ENCODE results near the gene MRPS12. TPM values are rescaled to one million over a fixed set of nuclear protein-coding genes. Genes with fewer than 3 reads are reported as not detected.

Gene MRPS12
- total and polyA plus RNA-seq, 2 of the 13 experiments (the other 11 are each of a cell fraction or from before 2014, with no cell fraction given), result 27.5 to 54.8 TPM

DNA sequence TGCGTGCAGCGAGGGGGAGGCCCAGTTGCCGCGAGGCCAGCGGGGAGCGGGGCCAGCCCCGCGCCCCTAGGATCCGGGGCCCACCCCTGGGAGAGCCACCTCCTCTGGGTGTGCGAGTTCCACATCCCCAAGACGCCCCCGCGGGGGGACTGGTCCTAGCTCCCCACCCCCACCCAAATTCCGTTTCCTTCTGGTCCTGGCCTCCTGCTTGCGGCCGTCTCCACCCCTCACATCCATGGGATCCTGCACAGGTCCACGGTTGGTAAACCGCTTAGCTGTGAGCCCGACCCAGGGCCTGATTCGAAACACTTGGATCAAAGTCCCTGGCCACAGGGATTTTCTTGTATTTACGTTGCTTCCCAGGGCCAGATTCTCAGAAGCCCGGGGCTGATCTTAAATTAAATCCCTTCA is 45.1 kb downstream of the MRPS12 start (continued):
- TF ChIP-seq, protein P1, sequence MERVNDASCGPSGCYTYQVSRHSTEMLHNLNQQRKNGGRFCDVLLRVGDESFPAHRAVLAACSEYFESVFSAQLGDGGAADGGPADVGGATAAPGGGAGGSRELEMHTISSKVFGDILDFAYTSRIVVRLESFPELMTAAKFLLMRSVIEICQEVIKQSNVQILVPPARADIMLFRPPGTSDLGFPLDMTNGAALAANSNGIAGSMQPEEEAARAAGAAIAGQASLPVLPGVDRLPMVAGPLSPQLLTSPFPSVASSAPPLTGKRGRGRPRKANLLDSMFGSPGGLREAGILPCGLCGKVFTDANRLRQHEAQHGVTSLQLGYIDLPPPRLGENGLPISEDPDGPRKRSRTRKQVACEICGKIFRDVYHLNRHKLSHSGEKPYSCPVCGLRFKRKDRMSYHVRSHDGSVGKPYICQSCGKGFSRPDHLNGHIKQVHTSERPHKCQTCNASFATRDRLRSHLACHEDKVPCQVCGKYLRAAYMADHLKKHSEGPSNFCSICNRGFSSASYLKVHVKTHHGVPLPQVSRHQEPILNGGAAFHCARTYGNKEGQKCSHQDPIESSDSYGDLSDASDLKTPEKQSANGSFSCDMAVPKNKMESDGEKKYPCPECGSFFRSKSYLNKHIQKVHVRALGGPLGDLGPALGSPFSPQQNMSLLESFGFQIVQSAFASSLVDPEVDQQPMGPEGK (CRISPR knock-in tag; IDR thresholded peaks at IDR 0.05), result peak; percentile 6
- TF ChIP-seq, protein P2, sequence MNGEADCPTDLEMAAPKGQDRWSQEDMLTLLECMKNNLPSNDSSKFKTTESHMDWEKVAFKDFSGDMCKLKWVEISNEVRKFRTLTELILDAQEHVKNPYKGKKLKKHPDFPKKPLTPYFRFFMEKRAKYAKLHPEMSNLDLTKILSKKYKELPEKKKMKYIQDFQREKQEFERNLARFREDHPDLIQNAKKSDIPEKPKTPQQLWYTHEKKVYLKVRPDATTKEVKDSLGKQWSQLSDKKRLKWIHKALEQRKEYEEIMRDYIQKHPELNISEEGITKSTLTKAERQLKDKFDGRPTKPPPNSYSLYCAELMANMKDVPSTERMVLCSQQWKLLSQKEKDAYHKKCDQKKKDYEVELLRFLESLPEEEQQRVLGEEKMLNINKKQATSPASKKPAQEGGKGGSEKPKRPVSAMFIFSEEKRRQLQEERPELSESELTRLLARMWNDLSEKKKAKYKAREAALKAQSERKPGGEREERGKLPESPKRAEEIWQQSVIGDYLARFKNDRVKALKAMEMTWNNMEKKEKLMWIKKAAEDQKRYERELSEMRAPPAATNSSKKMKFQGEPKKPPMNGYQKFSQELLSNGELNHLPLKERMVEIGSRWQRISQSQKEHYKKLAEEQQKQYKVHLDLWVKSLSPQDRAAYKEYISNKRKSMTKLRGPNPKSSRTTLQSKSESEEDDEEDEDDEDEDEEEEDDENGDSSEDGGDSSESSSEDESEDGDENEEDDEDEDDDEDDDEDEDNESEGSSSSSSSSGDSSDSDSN (CRISPR knock-in tag; IDR thresholded peaks at IDR 0.05), result no peak
- no peak for TF ChIP-seq JDP2 (CRISPR knock-in tag; IDR thresholded peaks at IDR 0.05; ENCODE audit: borderline replicate concordance)
- TF ChIP-seq TBX3 (IDR thresholded peaks at IDR 0.05; ENCODE audit: borderline replicate concordance), result no peak
- TF ChIP-seq, protein P3, sequence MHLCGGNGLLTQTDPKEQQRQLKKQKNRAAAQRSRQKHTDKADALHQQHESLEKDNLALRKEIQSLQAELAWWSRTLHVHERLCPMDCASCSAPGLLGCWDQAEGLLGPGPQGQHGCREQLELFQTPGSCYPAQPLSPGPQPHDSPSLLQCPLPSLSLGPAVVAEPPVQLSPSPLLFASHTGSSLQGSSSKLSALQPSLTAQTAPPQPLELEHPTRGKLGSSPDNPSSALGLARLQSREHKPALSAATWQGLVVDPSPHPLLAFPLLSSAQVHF (CRISPR knock-in tag; IDR thresholded peaks at IDR 0.05), result no peak
- TF ChIP-seq HOXA7 (CRISPR knock-in tag; IDR thresholded peaks at IDR 0.05), result no peak
- TF ChIP-seq ZNF792 (CRISPR knock-in tag; IDR thresholded peaks at IDR 0.05), result 0 out of 2 replicates have a peak, but pooled peaks have one; percentile 4
- TF ChIP-seq ZNF263 (CRISPR knock-in tag; IDR thresholded peaks at IDR 0.05), result no peak
- 0 out of 2 replicates have a peak, but pooled peaks have one; percentile 12 for TF ChIP-seq ZNF225 (CRISPR knock-in tag; IDR thresholded peaks at IDR 0.05)
- TF ChIP-seq ZNF264 (CRISPR knock-in tag; IDR thresholded peaks at IDR 0.05), result no peak
- no peak for TF ChIP-seq ZSCAN21 (CRISPR knock-in tag; IDR thresholded peaks at IDR 0.05; ENCODE audit: borderline replicate concordance)
- TF ChIP-seq POLR2A (IDR thresholded peaks at IDR 0.05; ENCODE audit: insufficient read depth in 1 of 2, low read depth in 2 of 2, low read length in 2 of 2), result peak in 1 of 2 experiments; percentile 45; a peak in 1 of 4 replicates
- TF ChIP-seq, protein P4, sequence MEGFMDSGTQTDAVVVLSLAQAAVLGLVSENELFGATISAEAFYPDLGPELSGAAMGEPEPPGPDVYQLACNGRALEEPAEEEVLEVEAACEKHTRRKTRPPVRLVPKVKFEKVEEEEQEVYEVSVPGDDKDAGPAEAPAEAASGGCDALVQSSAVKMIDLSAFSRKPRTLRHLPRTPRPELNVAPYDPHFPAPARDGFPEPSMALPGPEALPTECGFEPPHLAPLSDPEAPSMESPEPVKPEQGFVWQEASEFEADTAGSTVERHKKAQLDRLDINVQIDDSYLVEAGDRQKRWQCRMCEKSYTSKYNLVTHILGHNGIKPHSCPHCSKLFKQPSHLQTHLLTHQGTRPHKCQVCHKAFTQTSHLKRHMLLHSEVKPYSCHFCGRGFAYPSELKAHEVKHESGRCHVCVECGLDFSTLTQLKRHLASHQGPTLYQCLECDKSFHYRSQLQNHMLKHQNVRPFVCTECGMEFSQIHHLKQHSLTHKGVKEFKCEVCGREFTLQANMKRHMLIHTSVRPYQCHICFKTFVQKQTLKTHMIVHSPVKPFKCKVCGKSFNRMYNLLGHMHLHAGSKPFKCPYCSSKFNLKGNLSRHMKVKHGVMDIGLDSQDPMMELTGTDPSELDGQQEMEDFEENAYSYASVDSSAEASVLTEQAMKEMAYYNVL (CRISPR knock-in tag; IDR thresholded peaks at IDR 0.05; ENCODE audit: borderline replicate concordance), result no peak
- TF ChIP-seq, protein P5, sequence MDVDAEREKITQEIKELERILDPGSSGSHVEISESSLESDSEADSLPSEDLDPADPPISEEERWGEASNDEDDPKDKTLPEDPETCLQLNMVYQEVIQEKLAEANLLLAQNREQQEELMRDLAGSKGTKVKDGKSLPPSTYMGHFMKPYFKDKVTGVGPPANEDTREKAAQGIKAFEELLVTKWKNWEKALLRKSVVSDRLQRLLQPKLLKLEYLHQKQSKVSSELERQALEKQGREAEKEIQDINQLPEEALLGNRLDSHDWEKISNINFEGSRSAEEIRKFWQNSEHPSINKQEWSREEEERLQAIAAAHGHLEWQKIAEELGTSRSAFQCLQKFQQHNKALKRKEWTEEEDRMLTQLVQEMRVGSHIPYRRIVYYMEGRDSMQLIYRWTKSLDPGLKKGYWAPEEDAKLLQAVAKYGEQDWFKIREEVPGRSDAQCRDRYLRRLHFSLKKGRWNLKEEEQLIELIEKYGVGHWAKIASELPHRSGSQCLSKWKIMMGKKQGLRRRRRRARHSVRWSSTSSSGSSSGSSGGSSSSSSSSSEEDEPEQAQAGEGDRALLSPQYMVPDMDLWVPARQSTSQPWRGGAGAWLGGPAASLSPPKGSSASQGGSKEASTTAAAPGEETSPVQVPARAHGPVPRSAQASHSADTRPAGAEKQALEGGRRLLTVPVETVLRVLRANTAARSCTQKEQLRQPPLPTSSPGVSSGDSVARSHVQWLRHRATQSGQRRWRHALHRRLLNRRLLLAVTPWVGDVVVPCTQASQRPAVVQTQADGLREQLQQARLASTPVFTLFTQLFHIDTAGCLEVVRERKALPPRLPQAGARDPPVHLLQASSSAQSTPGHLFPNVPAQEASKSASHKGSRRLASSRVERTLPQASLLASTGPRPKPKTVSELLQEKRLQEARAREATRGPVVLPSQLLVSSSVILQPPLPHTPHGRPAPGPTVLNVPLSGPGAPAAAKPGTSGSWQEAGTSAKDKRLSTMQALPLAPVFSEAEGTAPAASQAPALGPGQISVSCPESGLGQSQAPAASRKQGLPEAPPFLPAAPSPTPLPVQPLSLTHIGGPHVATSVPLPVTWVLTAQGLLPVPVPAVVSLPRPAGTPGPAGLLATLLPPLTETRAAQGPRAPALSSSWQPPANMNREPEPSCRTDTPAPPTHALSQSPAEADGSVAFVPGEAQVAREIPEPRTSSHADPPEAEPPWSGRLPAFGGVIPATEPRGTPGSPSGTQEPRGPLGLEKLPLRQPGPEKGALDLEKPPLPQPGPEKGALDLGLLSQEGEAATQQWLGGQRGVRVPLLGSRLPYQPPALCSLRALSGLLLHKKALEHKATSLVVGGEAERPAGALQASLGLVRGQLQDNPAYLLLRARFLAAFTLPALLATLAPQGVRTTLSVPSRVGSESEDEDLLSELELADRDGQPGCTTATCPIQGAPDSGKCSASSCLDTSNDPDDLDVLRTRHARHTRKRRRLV (CRISPR knock-in tag; IDR thresholded peaks at IDR 0.05), result no peak
- no peak; the same call in 1 of the 2 replicates for TF ChIP-seq ARNT2 (CRISPR knock-in tag; IDR thresholded peaks at IDR 0.05; ENCODE audit: low read depth)
- no peak for TF ChIP-seq ATAD3A (CRISPR knock-in tag; IDR thresholded peaks at IDR 0.05)
- no peak for TF ChIP-seq JUNB (CRISPR knock-in tag; IDR thresholded peaks at IDR 0.05; ENCODE audit: borderline replicate concordance)
- TF ChIP-seq RFX3 (CRISPR knock-in tag; IDR thresholded peaks at IDR 0.05), result no peak
- TF ChIP-seq YY1 (IDR thresholded peaks at IDR 0.05; ENCODE audit: insufficient read depth, insufficient replicate concordance, low read depth, low read length), result no peak
